Mesenteric fat pad (tissue), 1 donor: Measurements from ENCODE around the gene ARSB. TPM values are rescaled to one million over a fixed set of nuclear protein-coding genes. Genes with fewer than 3 reads are reported as not detected.

ENCODE experiments used
- DNase-seq: peaks from one replicate; pipeline ENCODE4 v3.0.0-alpha.2; 2020; ENCODE audit warnings: low spot score
- total RNA-seq: library from RNA; stranded (reverse); fragmentation: NEBNext Ultra II Directional; extraction: Animal tissue kit (Norgen Biotek cat#: 25700); gene quantifications from one replicate; pipeline ENCODE4 v1.2.1, GENCODE V29; 2021
- donor health status: DM: yes; HTN: yes; CAD: no.

The ARSB gene
- total RNA-seq, 1 donor from 2014 or later, result 16.7 TPM

- no peak for DNase-seq
Observed at GRCh38 chr5:78838753-78839152, 146.4 kb downstream of the ARSB start.

DNA sequence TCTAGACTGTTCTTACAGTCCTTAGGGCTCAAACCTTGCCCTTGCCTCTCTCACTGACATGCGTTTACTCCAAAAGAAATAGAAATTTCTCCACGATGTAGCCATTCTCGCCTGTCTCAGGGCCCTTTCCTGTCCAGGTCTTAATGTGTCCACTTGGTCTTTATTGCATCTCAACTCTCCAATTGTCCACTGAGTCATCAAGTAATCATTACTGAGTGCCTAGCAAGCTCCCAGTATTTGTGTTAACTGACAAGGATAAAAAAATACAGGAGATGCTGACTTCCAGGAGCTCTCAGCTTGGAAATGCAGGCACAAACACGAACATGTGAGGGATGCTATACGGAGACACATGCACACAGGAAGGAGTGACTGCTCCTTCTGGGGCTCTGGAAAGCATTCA lies 147.3 kb downstream of the ARSB start:
- DNase-seq, result no peak

DNA sequence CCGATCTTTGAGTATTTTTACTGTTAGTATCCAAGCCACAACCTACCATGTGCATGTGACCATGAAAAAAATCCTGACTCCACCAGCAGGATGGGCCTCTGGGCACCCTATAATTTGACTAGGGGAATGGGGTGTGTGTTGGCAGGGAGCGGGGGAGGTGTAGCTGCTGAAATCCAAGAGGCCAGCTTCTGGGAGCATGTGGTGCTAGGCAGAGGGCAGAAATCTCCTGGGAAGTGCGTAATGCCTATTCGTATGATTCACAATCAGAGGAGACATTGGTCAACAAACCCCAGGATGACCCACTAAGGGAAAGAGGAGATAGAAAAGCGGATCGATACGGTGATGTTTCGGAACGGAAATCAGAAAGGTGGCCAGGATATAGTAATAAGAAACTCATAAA lies 149.9 kb downstream of the ARSB start:
- no peak for DNase-seq

GRCh38 chr5:78833284-78833683 lies 151.8 kb downstream of the ARSB start:
- DNase-seq, result no peak

DNA sequence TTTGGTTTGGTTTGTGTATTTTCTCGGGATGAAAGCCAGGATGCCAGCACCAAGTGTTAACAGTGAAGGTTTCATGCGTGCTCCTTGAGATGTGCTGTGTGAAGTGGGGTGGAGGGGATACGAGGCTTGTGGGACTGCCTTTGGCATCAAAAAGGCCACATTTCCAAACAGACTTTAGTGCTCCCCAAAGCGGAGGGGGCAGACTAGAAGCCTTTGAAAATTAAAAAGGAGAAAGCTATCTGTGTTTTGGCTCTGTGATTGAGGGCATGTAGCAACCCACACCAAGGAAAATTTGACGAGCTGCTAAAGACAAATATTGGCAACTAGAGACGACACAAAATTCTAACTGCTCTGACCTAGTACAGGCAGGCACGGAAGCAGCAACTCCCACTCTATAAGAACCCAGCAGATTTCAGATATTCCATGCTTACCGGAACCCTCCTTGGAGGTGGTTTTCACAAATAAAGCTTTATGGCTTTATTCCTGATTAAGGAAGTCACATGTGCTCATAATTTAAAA lies 154.5 kb downstream of the ARSB start:
- no peak for DNase-seq

- no peak for DNase-seq
Observed at GRCh38 chr5:78829811-78830527, 155.1 kb downstream of the ARSB start.

- no peak for DNase-seq
Observed at GRCh38 chr5:78827725-78828124, 157.4 kb downstream of the ARSB start.

- DNase-seq, result no peak
Observed at GRCh38 chr5:78824831-78825281, 160.3 kb downstream of the ARSB start.

- no peak for DNase-seq
Observed at GRCh38 chr5:78823196-78823595, 161.9 kb downstream of the ARSB start.

DNA sequence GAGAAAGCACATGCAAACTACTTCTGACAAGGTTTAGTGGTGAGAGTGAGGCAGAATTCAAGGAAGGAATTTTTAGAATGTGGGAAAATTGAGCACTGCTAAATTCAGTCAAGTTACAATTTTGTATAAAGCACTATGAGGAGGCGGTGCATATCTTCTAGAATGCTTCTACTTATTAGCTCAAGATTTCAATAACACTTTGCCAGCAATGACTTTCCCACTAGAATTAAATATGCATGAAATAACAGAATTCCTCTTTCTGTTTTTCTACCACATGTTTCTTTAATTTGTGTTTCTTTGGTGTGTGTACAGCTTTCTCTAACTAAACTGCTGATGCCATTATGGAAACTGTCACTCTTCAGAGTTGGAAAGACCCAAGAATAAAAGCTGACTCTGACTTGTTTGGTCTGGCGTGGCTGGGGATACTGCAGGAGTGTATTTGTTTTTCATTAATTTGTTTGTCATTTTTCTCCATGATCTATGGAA lies 163.5 kb downstream of the ARSB start:
- DNase-seq, result no peak

GRCh38 chr5:78819707-78820106 lies 165.4 kb downstream of the ARSB start:
- no peak for DNase-seq

- DNase-seq, result no peak
Observed at GRCh38 chr5:78819166-78819565, 165.9 kb downstream of the ARSB start.

GRCh38 chr5:78816143-78816765 lies 168.9 kb downstream of the ARSB start:
- no peak for DNase-seq

GRCh38 chr5:78813906-78814530 lies 171.1 kb downstream of the ARSB start:
- no peak for DNase-seq

GRCh38 chr5:78813286-78813685 lies 171.8 kb downstream of the ARSB start:
- no peak for DNase-seq

DNA sequence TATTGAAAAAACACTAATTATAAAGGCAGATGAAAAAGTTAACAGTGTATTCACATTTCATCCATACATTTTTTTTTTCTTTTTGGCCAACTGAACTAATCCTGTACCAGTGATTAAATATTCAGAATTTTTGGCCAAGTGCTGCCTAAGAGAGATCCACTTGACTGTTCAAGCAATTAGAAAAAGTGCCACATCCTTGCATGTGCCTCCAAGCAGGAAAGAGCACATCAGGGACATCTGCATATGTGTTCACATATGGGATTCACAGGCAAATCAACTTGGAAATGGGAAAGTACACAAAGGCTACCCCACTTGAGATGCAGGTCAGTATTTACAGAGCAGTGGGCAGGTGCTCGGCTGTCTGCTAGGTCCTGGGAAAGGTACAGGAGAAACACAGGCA lies 173.2 kb downstream of the ARSB start:
- DNase-seq, result no peak

- DNase-seq, result no peak
Observed at GRCh38 chr5:78811121-78811817, 173.8 kb downstream of the ARSB start.

DNA sequence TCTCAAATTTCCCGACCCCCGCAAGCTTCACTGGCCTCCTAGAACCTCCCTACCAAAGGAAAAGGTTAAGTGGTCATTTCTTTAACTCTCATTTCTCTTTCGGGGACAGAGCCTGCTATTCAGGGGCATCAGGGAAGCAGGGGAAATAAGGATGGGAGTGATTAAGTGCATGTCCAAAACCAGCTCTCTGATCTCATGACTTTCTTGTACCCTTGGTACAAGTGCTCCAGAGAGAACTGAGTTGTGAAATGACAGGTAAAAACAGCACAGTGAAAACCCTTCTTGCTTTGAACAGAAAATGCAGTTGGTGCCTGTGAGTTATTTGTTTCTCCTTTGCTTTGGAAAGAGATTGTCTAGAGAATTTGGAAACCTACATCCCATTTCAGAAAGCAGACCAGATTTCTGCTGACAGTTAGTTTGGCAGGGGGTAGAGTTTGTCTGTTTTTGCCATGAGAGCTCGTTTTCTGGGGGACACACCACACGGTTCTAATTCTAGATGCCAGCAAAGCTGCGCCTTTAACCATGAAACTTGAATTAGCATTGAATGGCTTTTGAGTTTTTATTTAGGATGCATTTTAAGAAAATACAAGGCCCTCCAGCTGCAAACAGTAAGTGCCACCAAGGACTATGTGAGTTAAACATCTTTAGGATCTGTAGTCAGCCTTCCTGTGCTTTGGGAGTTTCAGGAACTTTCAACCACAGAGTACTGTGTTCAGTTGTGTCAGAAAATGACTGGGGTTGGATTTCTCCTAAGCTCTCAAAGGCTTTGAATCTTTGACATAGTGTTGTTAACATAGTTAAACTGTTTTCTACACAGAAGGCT lies 174.8 kb downstream of the ARSB start:
- no peak for DNase-seq

GRCh38 chr5:78809444-78809843 lies 175.7 kb downstream of the ARSB start:
- no peak for DNase-seq

- no peak for DNase-seq
Observed at GRCh38 chr5:78808818-78809217, 176.3 kb downstream of the ARSB start.

DNA sequence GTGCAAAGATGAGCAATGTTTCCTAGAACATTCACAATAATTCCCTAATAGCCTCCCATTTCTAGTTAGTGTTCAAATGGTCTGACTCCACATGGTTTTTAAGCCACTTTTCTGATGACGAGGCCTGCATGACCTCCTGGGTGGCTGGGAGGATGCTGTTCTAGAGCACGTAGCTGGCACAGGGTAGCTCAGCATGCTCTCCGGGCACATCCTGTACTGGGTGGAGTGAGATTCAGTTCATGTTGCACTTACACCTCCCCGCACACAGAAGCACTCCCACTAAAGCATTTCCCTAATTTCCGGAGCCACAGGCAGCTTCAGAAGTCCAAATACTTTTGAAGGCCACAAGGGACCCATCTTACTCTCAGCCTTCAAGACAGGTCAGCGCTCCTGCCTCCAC lies 176.7 kb downstream of the ARSB start:
- DNase-seq, result no peak
